GM12878 (cell line): ENCODE data around the gene KLHL3. TPM values are rescaled to one million over a fixed set of nuclear protein-coding genes. Genes with fewer than 3 reads are reported as not detected.

ENCODE experiments used
- ATAC-seq: fragments of 200-7000 bp; cut with Tn5 transposase; 3 replicates; pipeline ENCODE4 v1.9.1; 2020; ENCODE audit warnings: mild to moderate bottlenecking, moderate library complexity
- BruUV-seq: library from RNA; stranded (reverse); fragments of 400-500 nt; replicated peaks from 2 replicates; lab custom pipeline; 2021; lab: Mats Ljungman, UMichigan
- CTCF ChIA-PET: fragments of 300-600 bp; sonication (Branson Sonifier 250); formaldehyde crosslinking; extraction: SDS; loops from one replicate; lab custom pipeline; 2021; ENCODE audit warnings: inconsistent platforms; lab: Yijun Ruan, JAX
- POLR2A ChIA-PET: fragments of 350-600 bp; formaldehyde crosslinking; extraction: SDS; loops from one replicate; lab custom pipeline; 2021; ENCODE audit warnings: inconsistent platforms; lab: Charles Lee
- RAD21 ChIA-PET: fragments of 300-600 bp; sonication (Branson Sonifier 250); formaldehyde crosslinking; loops from one replicate; lab custom pipeline; 2023; ENCODE audit warnings: antibody characterized with exemption; ENCODE audit not compliant: unreplicated experiment; lab: Charles Lee
- SMC1A ChIA-PET: fragments of 300-600 bp; sonication (Branson Sonifier 250); formaldehyde crosslinking; loops from one replicate; lab custom pipeline; 2023; ENCODE audit not compliant: unreplicated experiment, uncharacterized antibody; lab: Charles Lee
- DNase-seq: peaks from one replicate; pipeline ENCODE4 v3.0.0-alpha.2; 2011; ENCODE audit warnings: low read depth, low spot score
- FAIRE-seq: peaks from 3 replicates; lab custom pipeline; 2011; peaks lifted over from hg19 to GRCh38; lab: Jason Lieb, UNC
- H2AFZ ChIP-seq: 2 replicates; pipeline ENCODE4 v1.6.0; 2011; ENCODE audit warnings: low read depth, low read length, control low read depth; ENCODE audit not compliant: control insufficient read depth
- H3K27ac ChIP-seq: 2 replicates; pipeline ENCODE4 v1.5.1; 2011; ENCODE audit warnings: control low read depth; ENCODE audit not compliant: control insufficient read depth, insufficient read depth
- H3K27me3 ChIP-seq, 2 experiments: replicated peaks in 1 of 2; 2 replicates each; pipeline versions ENCODE4 v1.6.0 to v1.6.1; 2011; ENCODE audit warnings: low read length in 1 of 2; ENCODE audit not compliant: control insufficient read depth in 2 of 2, insufficient read depth in 2 of 2
- H3K36me3 ChIP-seq, 2 experiments: 2 replicates each; pipeline ENCODE4 v1.5.1; 2011; ENCODE audit warnings: low read length in 1 of 2; ENCODE audit not compliant: control insufficient read depth in 2 of 2, insufficient read depth in 2 of 2
- H3K4me1 ChIP-seq: 2 replicates; pipeline ENCODE4 v1.6.1; 2011; ENCODE audit warnings: mild to moderate bottlenecking, low read length, moderate library complexity, mixed read lengths; ENCODE audit not compliant: control insufficient read depth, insufficient read depth
- H3K4me2 ChIP-seq: 2 replicates; pipeline ENCODE4 v1.6.0; 2011; ENCODE audit warnings: control low read depth; ENCODE audit not compliant: control insufficient read depth, insufficient read depth
- H3K4me3 ChIP-seq: fragments of 200-600 bp; sonication (generic); 2 replicates; pipeline ENCODE4 v1.5.1; 2016
- H3K79me2 ChIP-seq: 2 replicates; pipeline ENCODE4 v1.6.0; 2011; ENCODE audit warnings: low read length; ENCODE audit not compliant: control insufficient read depth, insufficient read depth
- H3K9ac ChIP-seq: 2 replicates; pipeline ENCODE4 v1.8.0; 2011; ENCODE audit warnings: low read length, control low read depth, mixed read lengths; ENCODE audit not compliant: control insufficient read depth, insufficient read depth
- H3K9me3 ChIP-seq: replicated peaks from 3 replicates; pipeline ENCODE4 v1.5.1; 2011; ENCODE audit warnings: mild to moderate bottlenecking, low read length; ENCODE audit not compliant: control insufficient read depth, insufficient read depth
- H4K20me1 ChIP-seq: 2 replicates; pipeline ENCODE4 v1.6.0; 2011; ENCODE audit not compliant: control insufficient read depth, insufficient read depth
- BCL3 ChIP-seq: IDR thresholded peaks from 2 replicates; pipeline ENCODE4 v1.6.1; 2011; ENCODE audit warnings: borderline replicate concordance, low read depth, mild to moderate bottlenecking, moderate library complexity, low read length; ENCODE audit not compliant: insufficient read depth, poor library complexity, severe bottlenecking
- BCLAF1 ChIP-seq: fragments of 450-650 bp; IDR thresholded peaks from 2 replicates; pipeline ENCODE4 v1.6.1; 2017; ENCODE audit warnings: antibody characterized with exemption, mild to moderate bottlenecking, moderate library complexity
- FOXM1 ChIP-seq: IDR thresholded peaks from 2 replicates; pipeline ENCODE4 v1.6.1; 2012; ENCODE audit warnings: low read depth, mild to moderate bottlenecking, inconsistent platforms, low read length, moderate library complexity
- IRF3 ChIP-seq: fragments of 450-650 bp; IDR thresholded peaks from 2 replicates; pipeline ENCODE4 v1.6.1; 2014; ENCODE audit warnings: mild to moderate bottlenecking
- JUNB ChIP-seq: IDR thresholded peaks from 2 replicates; pipeline ENCODE4 v1.6.1; 2016; ENCODE audit warnings: antibody characterized with exemption, mild to moderate bottlenecking
- MAX ChIP-seq: IDR thresholded peaks from 2 replicates; pipeline ENCODE4 v1.6.1; 2012; ENCODE audit warnings: low read depth, low read length, improper control_type of control experiment
- ZNF24 ChIP-seq: fragments of 450-650 bp; IDR thresholded peaks from 2 replicates; pipeline ENCODE4 v1.6.1; 2017; ENCODE audit warnings: antibody characterized with exemption, mild to moderate bottlenecking
- ZNF384 ChIP-seq: IDR thresholded peaks from 2 replicates; pipeline ENCODE4 v1.6.1; 2012; ENCODE audit warnings: low read depth, mild to moderate bottlenecking, low read length, improper control_type of control experiment, borderline replicate concordance
- ZNF622 ChIP-seq: fragments of 450-650 bp; IDR thresholded peaks from 2 replicates; pipeline ENCODE4 v1.6.1; 2017; ENCODE audit warnings: mild to moderate bottlenecking, inconsistent platforms
- WGBS: methylation state at CpG from one replicate; pipeline ENCODE4 v1.1.6; 2016; ENCODE audit warnings: low lambda C conversion rate; ENCODE audit not compliant: insufficient replicate concordance, insufficient coverage; ENCODE audit errors: missing lambda C conversion rate; 5-methylcytosine and 5-hydroxymethylcytosine counted together
- in situ Hi-C: fragments of 300-500 bp; cut with MboI; formaldehyde crosslinking; loops from 9 replicates; pipeline ENCODE4 v1.14.3; 2018; ENCODE audit warnings: mixed read lengths
- intact Hi-C: fragments of 100-400 bp; cut with micrococcal nuclease; formaldehyde crosslinking; loops from one replicate; pipeline ENCODE4 v1.14.2; 2022; ENCODE audit not compliant: unreplicated experiment
- polyA plus RNA-seq, 11 experiments: library from polyadenylated mRNA; depleted of rRNA in 4 of 11; unstranded in 6 of 11; stranded (reverse) in 5 of 11; fragments of >200 nt; fragmentation: Nextera tagmentation in 4 of 11; fragmentation: Illumina TruSeq in 1 of 11; extraction: Ambion mirVana in 4 of 11; extraction: Trizol in 1 of 11; gene quantifications; 1 replicate in 1 of 11; 2 replicates in 10 of 11; pipeline versions ENCODE4 v1.2.1 to v1.2.3, GENCODE V29; 2011 to 2016; ENCODE audit warnings: inconsistent platforms in 2 of 11, missing spikeins in 2 of 11, low read depth in 1 of 11
- total RNA-seq, 4 experiments: library from RNA; depleted of rRNA in 3 of 4; stranded (reverse); fragments of >200 nt in 3 of 4; fragmentation: Illumina TruSeq in 1 of 4; extraction: Trizol in 1 of 4; gene quantifications; 2 replicates each; pipeline versions ENCODE4 v1.2.1 to v1.2.3, GENCODE V29; 2013 to 2021

KLHL3 gene
- total and polyA plus RNA-seq, 10 of the 15 experiments (the other 5 are each of a cell fraction or from before 2014, with no cell fraction given): 1.7 to 11.7 (median 5.6) TPM

- no TSS peak for BruUV-seq
- Histone ChIP-seq H4K20me1 (no peaks in the 10 kb centered on the region), H3K79me2 (no peaks in the 10 kb centered on the region), H3K36me3 (no peaks in the 10 kb centered on the region), H3K9me3 (no peaks in the 10 kb centered on the region; the same call in 2 of the 3 replicates), H3K27me3 (no peaks in the 10 kb centered on the region), H3K4me1 (no peaks in the 10 kb centered on the region), H2AFZ (no peak overlapping the region), H3K4me2 (no peak overlapping the region), H3K9ac (no peak overlapping the region), H3K4me3 (no peak overlapping the region), H3K27ac (no peak overlapping the region)
- in situ Hi-C loops (no loop called here), intact Hi-C loops (no loop called here)
- POLR2A ChIA-PET: no interaction called here
- SMC1A ChIA-PET: interaction anchor here (1.3 kb wide), 1 partner anchor 28 kb away, joined by 3 read pairs; no protein-coding TSS in a partner anchor
- TF ChIP-seq ZNF384: no peak
- no peak for TF ChIP-seq ZNF622
- no peak for TF ChIP-seq BCL3
- no peak for TF ChIP-seq IRF3
- TF ChIP-seq MAX: no peak
- no peak for TF ChIP-seq ZNF24
- TF ChIP-seq BCLAF1: no peak
- TF ChIP-seq JUNB: no peak
- no peak for TF ChIP-seq FOXM1
- DNase-seq (no peak), ATAC-seq (no peak), FAIRE-seq (no peak)
- WGBS: 95% methylated on average over 2 of the region's 2 CpGs
- CTCF ChIA-PET: interaction anchor here (5.3 kb wide), 1 partner anchor 27 kb away, joined by 30 read pairs; no protein-coding TSS in a partner anchor
- RAD21 ChIA-PET: no interaction called here
Measured at GRCh38 chr5:137714494-137714893, 21.4 kb downstream of the KLHL3 start.
